Panc1 (cell line): Measurements from ENCODE around the gene GALNT10. TPM values are rescaled to one million over a fixed set of nuclear protein-coding genes. Genes with fewer than 3 reads are reported as not detected.

Source experiments
- ATAC-seq: fragments of 200-7000 bp; cut with Tn5 transposase; 2 replicates; pipeline ENCODE4 v1.9.1; 2020; ENCODE audit warnings: mild to moderate bottlenecking, moderate library complexity
- BruUV-seq: library from RNA; stranded (reverse); fragments of 400-500 nt; replicated peaks from 2 replicates; lab custom pipeline; 2021; lab: Mats Ljungman, UMichigan
- CTCF ChIA-PET: fragments of 300-600 bp; sonication (Branson Sonifier 250); formaldehyde crosslinking; loops from one replicate; lab custom pipeline; 2022; ENCODE audit warnings: antibody characterized with exemption; lab: Charles Lee
- POLR2A ChIA-PET: fragments of 300-600 bp; sonication (Branson Sonifier 250); formaldehyde crosslinking; loops from one replicate; lab custom pipeline; 2022; ENCODE audit warnings: antibody characterized with exemption; lab: Charles Lee
- DNase-seq: peaks from one replicate; pipeline ENCODE4 v3.0.0-alpha.2; 2010; ENCODE audit warnings: low read depth, low spot score
- H3K27ac ChIP-seq: 2 replicates; pipeline ENCODE4 v1.5.1; 2011; ENCODE audit warnings: mild to moderate bottlenecking, low read length, inconsistent platforms
- H3K27me3 ChIP-seq: fragments of 200-500 bp; sonication (Bioruptor generic); 2 replicates; pipeline ENCODE4 v1.6.0; 2014; ENCODE audit warnings: low read length, inconsistent platforms; ENCODE audit not compliant: control insufficient read depth, insufficient read depth
- H3K36me3 ChIP-seq: fragments of 200-500 bp; sonication (Bioruptor generic); 2 replicates; pipeline ENCODE4 v1.5.1; 2014; ENCODE audit warnings: inconsistent platforms, mild to moderate bottlenecking, low read length, moderate library complexity; ENCODE audit not compliant: control insufficient read depth, insufficient read depth
- H3K4me1 ChIP-seq: 2 replicates; pipeline ENCODE4 v1.5.1; 2011; ENCODE audit warnings: inconsistent platforms, mild to moderate bottlenecking, low read length, moderate library complexity; ENCODE audit not compliant: control insufficient read depth, insufficient read depth
- H3K4me3 ChIP-seq, 2 experiments: 2 replicates each; pipeline ENCODE4 v1.5.1; 2011 to 2012; ENCODE audit warnings: low read depth in 2 of 2, low read length in 2 of 2, mild to moderate bottlenecking in 2 of 2, inconsistent platforms in 1 of 2, moderate library complexity in 1 of 2
- H3K9me3 ChIP-seq: fragments of 200-500 bp; sonication (Bioruptor generic); 2 replicates; pipeline ENCODE4 v1.5.1; 2014; ENCODE audit warnings: low read depth, mild to moderate bottlenecking, inconsistent platforms, low read length, moderate library complexity; ENCODE audit not compliant: control insufficient read depth, insufficient read depth
- CTCF ChIP-seq: fragments of 450-650 bp; IDR thresholded peaks from 2 replicates; pipeline ENCODE4 v1.5.1; 2017; ENCODE audit warnings: mild to moderate bottlenecking
- POLR2AphosphoS5 ChIP-seq: IDR thresholded peaks from 2 replicates; pipeline ENCODE4 v1.6.1; 2012; ENCODE audit warnings: mild to moderate bottlenecking, low read depth, low read length, moderate library complexity
- REST ChIP-seq, 2 experiments: IDR thresholded peaks; 2 replicates each; pipeline ENCODE4 v1.6.1; 2011 to 2012; ENCODE audit warnings: low read depth in 2 of 2, control low read depth in 1 of 2, low read length in 1 of 2, mild to moderate bottlenecking in 1 of 2, moderate library complexity in 1 of 2; ENCODE audit not compliant: insufficient read depth in 1 of 2
- SIN3A ChIP-seq: IDR thresholded peaks from 2 replicates; pipeline ENCODE4 v1.6.1; 2012; ENCODE audit warnings: low read depth, mild to moderate bottlenecking, low read length, moderate library complexity, borderline replicate concordance; ENCODE audit not compliant: insufficient read depth
- TCF7L2 ChIP-seq: IDR thresholded peaks from 2 replicates; pipeline ENCODE4 v1.6.1; 2011; ENCODE audit warnings: mild to moderate bottlenecking, low read depth, low read length, inconsistent platforms
- in situ Hi-C: cut with HindIII; loops from 2 replicates; pipeline ENCODE4 v1.10.0; 2016; ENCODE audit warnings: low sequenced_read_pairs, low pct_unique_long_range_greater_than_20kb
- intact Hi-C: fragments of 100-400 bp; cut with micrococcal nuclease; formaldehyde crosslinking; loops from one replicate; pipeline ENCODE4 v1.10.0; 2022; ENCODE audit not compliant: unreplicated experiment
- total RNA-seq: library from RNA; stranded (reverse); gene quantifications from one replicate; pipeline ENCODE4 v1.2.1, GENCODE V29; 2021; ENCODE audit not compliant: unreplicated experiment

Gene GALNT10
- total RNA-seq, 1 experiment from 2014 or later, result 50.5 TPM

GRCh38 chr5:154236536-154237375 is 46.2 kb downstream of the GALNT10 start:
- intact Hi-C loops (no loop called here), in situ Hi-C loops (no loop called here)
- peak; percentile 15; the same call in 1 of the 2 replicates for TF ChIP-seq CTCF
- no peak for TF ChIP-seq TCF7L2
- no peak for TF ChIP-seq SIN3A
- no peak for TF ChIP-seq REST (IDR thresholded peaks at IDR 0.05; ENCODE audit: insufficient read depth in 1 of 2, low read depth in 2 of 2, low read length in 1 of 2)
- Histone ChIP-seq H3K27ac (no peak overlapping the region), H3K4me1 (no peaks in the 10 kb centered on the region), H3K36me3 (no peaks in the 10 kb centered on the region), H3K27me3 (no peaks in the 10 kb centered on the region), H3K4me3 (no peak overlapping the region), H3K9me3 (no peaks in the 10 kb centered on the region)
- ChIA-PET CTCF (no interaction called here), POLR2A (no interaction called here)
- DNase-seq (no peak), ATAC-seq (no peak)
- no TSS peak for BruUV-seq

GRCh38 chr5:154237376-154237743 is 46.8 kb downstream of the GALNT10 start:
- BruUV-seq, result no TSS peak
- in situ Hi-C loops, result no loop called here
- ATAC-seq (no peak), DNase-seq (no peak)
- Histone ChIP-seq H3K36me3 (no peaks in the 10 kb centered on the region), H3K9me3 (no peaks in the 10 kb centered on the region), H3K27ac (no peak overlapping the region), H3K27me3 (no peaks in the 10 kb centered on the region), H3K4me1 (no peaks in the 10 kb centered on the region), H3K4me3 (no peak overlapping the region)
- ChIA-PET CTCF (no interaction called here), POLR2A (no interaction called here)
- TF ChIP-seq TCF7L2, result no peak
- TF ChIP-seq REST (IDR thresholded peaks at IDR 0.05; ENCODE audit: insufficient read depth in 1 of 2, low read depth in 2 of 2, low read length in 1 of 2), result peak in 1 of 2 experiments; percentile 41; a peak in 2 of 4 replicates
- no peak for TF ChIP-seq CTCF
- no peak for TF ChIP-seq SIN3A
- TF ChIP-seq POLR2AphosphoS5, result no peak
- intact Hi-C loops, result no loop called here
